Pancreas (tissue), 10 donors: ENCODE data around the gene MSLN. TPM values are rescaled to one million over a fixed set of nuclear protein-coding genes. Genes with fewer than 3 reads are reported as not detected.

ENCODE experiments used
- ATAC-seq, 4 donors: fragments of 200-7000 bp; cut with Tn5 transposase; one replicate each; pipeline versions ENCODE4 v1.8.0 to v1.9.1; 2020; ENCODE audit warnings: mild to moderate bottlenecking in 4 of 4, moderate library complexity in 4 of 4
- DNase-seq, 6 donors: peaks; one replicate each; pipeline ENCODE4 v3.0.0-alpha.2; 2020
- FAIRE-seq: peaks from 2 replicates; lab custom pipeline; 2012; peaks lifted over from hg19 to GRCh38; lab: Jason Lieb, UNC
- H3K27ac ChIP-seq, 4 donors: fragments of 200-600 bp; sonication (generic); 1 replicate in 3 of 4; 2 replicates in 1 of 4; pipeline versions ENCODE4 v1.5.0 to v1.8.0; 2020
- H3K27me3 ChIP-seq, 4 donors: fragments of 200-600 bp; one replicate each; pipeline ENCODE4 v1.8.0; 2021
- H3K36me3 ChIP-seq, 3 donors: fragments of 200-600 bp; sonication (generic) in 1 of 3; one replicate each; pipeline versions ENCODE4 v1.5.0 to v1.8.0; 2020 to 2021
- H3K4me1 ChIP-seq, 3 donors: fragments of 200-600 bp; one replicate each; pipeline ENCODE4 v1.8.0; 2021
- H3K4me3 ChIP-seq, 4 donors: fragments of 200-600 bp; sonication (generic) in 2 of 4; one replicate each; pipeline versions ENCODE4 v1.5.0 to v1.8.0; 2020 to 2021
- H3K9me3 ChIP-seq, 4 donors: fragments of 200-600 bp; one replicate each; pipeline ENCODE4 v1.8.0; 2021
- WGBS, 2 donors: extraction: QIAGEN DNeasy Blood & Tissue Kit; methylation state at CpG; one replicate each; pipeline ENCODE4 v1.1.7; 2013; 5-methylcytosine and 5-hydroxymethylcytosine counted together
- intact Hi-C, 3 donors: fragments of 100-400 bp; cut with DNase I; formaldehyde crosslinking; loops; one replicate each; pipeline versions ENCODE4 v1.11.1 to v1.14.2; 2022
- polyA plus RNA-seq, 2 donors: library from polyadenylated mRNA; stranded (reverse); fragments of 200-250 nt; gene quantifications; one replicate each; pipeline ENCODE4 v1.2.3, GENCODE V29; 2013
- total RNA-seq, 6 donors: library from RNA; stranded (reverse); fragmentation: NEBNext Ultra II Directional in 4 of 6; extraction: Animal tissue kit (Norgen Biotek cat#: 25700) in 4 of 6; gene quantifications; one replicate each; pipeline versions ENCODE4 v1.2.1 to v1.2.4, GENCODE V29; 2021 to 2023
- TF ChIP-seq, protein P1 (sequence below), 4 donors: fragments of 200-600 bp; sonication (generic) in 3 of 4; IDR thresholded peaks; one replicate each; pipeline versions ENCODE4 v1.5.0 to v1.8.0; 2021; ENCODE audit warnings: antibody characterized with exemption in 4 of 4
- donor health status: healthy with polysubstance abuse.
- donor health status: DM: no; HTN: no; CAD: no; lungs with moderate emphysema.
- donor health status: DM: no; HTN: no; CAD: no.
- donor health status: control.
- donor health status: control.
- donor health status: Bipolar disorder and iron deficiency.
- donor health status: DM: yes; HTN: yes; CAD: no.
- donor health status: DM: no; HTN: no; CAD: no.
- donor health status: DM: no; HTN: no; CAD: no.
- donor health status: DM: yes; HTN: yes; CAD: no.

MSLN gene
- total and polyA plus RNA-seq, 8 donors: 0.35 to 4.6 (median 0.96) TPM; not detected in 1

DNA sequence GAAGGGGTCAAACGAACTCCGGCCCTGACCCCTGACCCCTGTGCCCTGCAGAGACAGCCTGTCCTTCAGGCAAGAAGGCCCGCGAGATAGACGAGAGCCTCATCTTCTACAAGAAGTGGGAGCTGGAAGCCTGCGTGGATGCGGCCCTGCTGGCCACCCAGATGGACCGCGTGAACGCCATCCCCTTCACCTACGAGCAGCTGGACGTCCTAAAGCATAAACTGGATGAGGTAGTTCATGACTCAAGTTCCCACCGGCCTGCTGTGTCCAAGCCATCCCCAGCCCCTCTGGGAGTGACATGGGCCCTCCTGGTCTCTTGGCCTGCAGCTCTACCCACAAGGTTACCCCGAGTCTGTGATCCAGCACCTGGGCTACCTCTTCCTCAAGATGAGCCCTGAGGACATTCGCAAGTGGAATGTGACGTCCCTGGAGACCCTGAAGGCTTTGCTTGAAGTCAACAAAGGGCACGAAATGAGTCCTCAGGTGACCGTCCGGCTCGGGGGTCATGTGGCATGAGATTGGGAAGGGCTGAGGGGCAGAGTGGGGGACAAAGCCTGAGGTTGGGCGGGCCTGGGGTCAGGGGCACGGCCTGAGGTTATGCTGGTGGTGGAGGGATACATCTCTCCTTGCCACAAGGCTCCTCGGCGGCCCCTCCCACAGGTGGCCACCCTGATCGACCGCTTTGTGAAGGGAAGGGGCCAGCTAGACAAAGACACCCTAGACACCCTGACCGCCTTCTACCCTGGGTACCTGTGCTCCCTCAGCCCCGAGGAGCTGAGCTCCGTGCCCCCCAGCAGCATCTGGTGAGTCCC lies 5.7 kb downstream of the MSLN start:
- Histone ChIP-seq H3K9me3 (no peaks in the 10 kb centered on the region), H3K4me1 (no peaks in the 10 kb centered on the region), H3K27ac (no peak overlapping the region), H3K36me3 (no peaks in the 10 kb centered on the region), H3K27me3 (no peaks in the 10 kb centered on the region), H3K4me3 (no peak overlapping the region)
- TF ChIP-seq, protein P1, sequence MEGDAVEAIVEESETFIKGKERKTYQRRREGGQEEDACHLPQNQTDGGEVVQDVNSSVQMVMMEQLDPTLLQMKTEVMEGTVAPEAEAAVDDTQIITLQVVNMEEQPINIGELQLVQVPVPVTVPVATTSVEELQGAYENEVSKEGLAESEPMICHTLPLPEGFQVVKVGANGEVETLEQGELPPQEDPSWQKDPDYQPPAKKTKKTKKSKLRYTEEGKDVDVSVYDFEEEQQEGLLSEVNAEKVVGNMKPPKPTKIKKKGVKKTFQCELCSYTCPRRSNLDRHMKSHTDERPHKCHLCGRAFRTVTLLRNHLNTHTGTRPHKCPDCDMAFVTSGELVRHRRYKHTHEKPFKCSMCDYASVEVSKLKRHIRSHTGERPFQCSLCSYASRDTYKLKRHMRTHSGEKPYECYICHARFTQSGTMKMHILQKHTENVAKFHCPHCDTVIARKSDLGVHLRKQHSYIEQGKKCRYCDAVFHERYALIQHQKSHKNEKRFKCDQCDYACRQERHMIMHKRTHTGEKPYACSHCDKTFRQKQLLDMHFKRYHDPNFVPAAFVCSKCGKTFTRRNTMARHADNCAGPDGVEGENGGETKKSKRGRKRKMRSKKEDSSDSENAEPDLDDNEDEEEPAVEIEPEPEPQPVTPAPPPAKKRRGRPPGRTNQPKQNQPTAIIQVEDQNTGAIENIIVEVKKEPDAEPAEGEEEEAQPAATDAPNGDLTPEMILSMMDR (IDR thresholded peaks at IDR 0.05): no peak
- DNase-seq: no peak
- intact Hi-C loops: no loop called here
- FAIRE-seq: no peak
- 69% methylated on average over 28 to 29 of the region's 29 CpGs for WGBS, 2 donors
- ATAC-seq: no peak

GRCh38 chr16:766820-767640 lies 6.5 kb downstream of the MSLN start:
- no peak for FAIRE-seq
- no peaks in the 10 kb centered on the region for H3K27me3 ChIP-seq
- no peaks in the 10 kb centered on the region for H3K9me3 ChIP-seq
- H3K4me1 ChIP-seq: no peaks in the 10 kb centered on the region
- no peak overlapping the region for H3K4me3 ChIP-seq
- TF ChIP-seq, protein P1 (IDR thresholded peaks at IDR 0.05): no peak
- WGBS, 2 donors: 59 to 66% methylated on average over 34 to 35 of the region's 48 CpGs
- no peak overlapping the region for H3K27ac ChIP-seq
- H3K36me3 ChIP-seq: no peaks in the 10 kb centered on the region
- DNase-seq: peak in 1 of 6 donors; percentile 76
- intact Hi-C loops: no loop called here
- no peak for ATAC-seq

GRCh38 chr16:767743-768235 lies 7.3 kb downstream of the MSLN start:
- intact Hi-C loops: no loop called here
- H3K4me1 ChIP-seq: no peaks in the 10 kb centered on the region
- ATAC-seq (no peak), DNase-seq (no peak), FAIRE-seq (no peak)
- no peak overlapping the region for H3K4me3 ChIP-seq
- WGBS, 2 donors: 46 to 53% methylated on average over 8 to 15 of the region's 38 CpGs
- H3K27me3 ChIP-seq: no peaks in the 10 kb centered on the region
- no peaks in the 10 kb centered on the region for H3K36me3 ChIP-seq
- no peaks in the 10 kb centered on the region for H3K9me3 ChIP-seq
- TF ChIP-seq, protein P1 (IDR thresholded peaks at IDR 0.05): no peak
- H3K27ac ChIP-seq: no peak overlapping the region

DNA sequence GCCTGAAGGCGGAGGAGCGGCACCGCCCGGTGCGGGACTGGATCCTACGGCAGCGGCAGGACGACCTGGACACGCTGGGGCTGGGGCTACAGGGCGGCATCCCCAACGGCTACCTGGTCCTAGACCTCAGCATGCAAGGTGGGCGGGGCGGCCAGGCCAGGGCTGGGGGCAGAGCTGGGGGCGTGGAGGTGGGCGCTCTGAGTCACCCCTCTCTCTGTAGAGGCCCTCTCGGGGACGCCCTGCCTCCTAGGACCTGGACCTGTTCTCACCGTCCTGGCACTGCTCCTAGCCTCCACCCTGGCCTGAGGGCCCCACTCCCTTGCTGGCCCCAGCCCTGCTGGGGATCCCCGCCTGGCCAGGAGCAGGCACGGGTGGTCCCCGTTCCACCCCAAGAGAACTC lies 7.9 kb downstream of the MSLN start:
- intact Hi-C loops: no loop called here
- DNase-seq: peak in 2 of 6 donors; percentile 26 to 81

More for the DNA sequence above, 7.9 kb downstream of the MSLN start:
- no peak overlapping the region for H3K27ac ChIP-seq
- no peaks in the 10 kb centered on the region for H3K9me3 ChIP-seq
- 48 to 73% methylated on average over 21 of the region's 21 CpGs for WGBS, 2 donors
- no peaks in the 10 kb centered on the region for H3K4me1 ChIP-seq
- no peak for FAIRE-seq
- TF ChIP-seq, protein P1 (IDR thresholded peaks at IDR 0.05): no peak
- H3K36me3 ChIP-seq: no peaks in the 10 kb centered on the region
- no peak overlapping the region for H3K4me3 ChIP-seq
- ATAC-seq: no peak
- no peaks in the 10 kb centered on the region for H3K27me3 ChIP-seq
